ENCODE data around the gene ADAMTS9. TPM values are rescaled to one million over a fixed set of nuclear protein-coding genes. Genes with fewer than 3 reads are reported as not detected.

The ADAMTS9 gene
- total RNA-seq, 1 experiment from 2014 or later = not detected

- DNase-seq (ENCODE audit: low spot score) = no peak
- in situ Hi-C loops (cut with HindIII; ENCODE audit: low sequenced_read_pairs) = no loop called here
These were observed 567 bp downstream of the ADAMTS9 start for GRCh38 chr3:64687086-64687780.

- no peak for DNase-seq (ENCODE audit: low spot score)
- in situ Hi-C loops (cut with HindIII; ENCODE audit: low sequenced_read_pairs) = no loop called here
These were observed 1.3 kb downstream of the ADAMTS9 start for GRCh38 chr3:64686446-64686908.

- DNase-seq (ENCODE audit: low spot score) = peak; percentile 23
- in situ Hi-C loops (cut with HindIII; ENCODE audit: low sequenced_read_pairs) = no loop called here
These were observed 1.9 kb downstream of the ADAMTS9 start for GRCh38 chr3:64685800-64686445.

- in situ Hi-C loops (cut with HindIII; ENCODE audit: low sequenced_read_pairs) = no loop called here
- no peak for DNase-seq (ENCODE audit: low spot score)
These were observed 2.4 kb downstream of the ADAMTS9 start for GRCh38 chr3:64685331-64685799.

- no peak for DNase-seq (ENCODE audit: low spot score)
- in situ Hi-C loops (cut with HindIII; ENCODE audit: low sequenced_read_pairs) = no loop called here
These were observed 3.0 kb downstream of the ADAMTS9 start for GRCh38 chr3:64684715-64685261.

- DNase-seq (ENCODE audit: low spot score) = no peak
- in situ Hi-C loops (cut with HindIII; ENCODE audit: low sequenced_read_pairs) = no loop called here
These were observed 6.0 kb downstream of the ADAMTS9 start for GRCh38 chr3:64681827-64682226.

- DNase-seq (ENCODE audit: low spot score) = no peak
- in situ Hi-C loops (cut with HindIII; ENCODE audit: low sequenced_read_pairs) = no loop called here
These were observed 6.8 kb downstream of the ADAMTS9 start for GRCh38 chr3:64681015-64681414.

GRCh38 chr3:64680334-64680733, 7.5 kb downstream of the ADAMTS9 start:
- in situ Hi-C loops (cut with HindIII; ENCODE audit: low sequenced_read_pairs) = no loop called here
- no peak for DNase-seq (ENCODE audit: low spot score)

- DNase-seq (ENCODE audit: low spot score) = no peak
- in situ Hi-C loops (cut with HindIII; ENCODE audit: low sequenced_read_pairs) = no loop called here
These were observed 9.7 kb downstream of the ADAMTS9 start for GRCh38 chr3:64677961-64678716.

GRCh38 chr3:64676831-64677230, 11.0 kb downstream of the ADAMTS9 start:
- DNase-seq (ENCODE audit: low spot score) = no peak
- in situ Hi-C loops (cut with HindIII; ENCODE audit: low sequenced_read_pairs) = no loop called here

- DNase-seq (ENCODE audit: low spot score) = no peak
- in situ Hi-C loops (cut with HindIII; ENCODE audit: low sequenced_read_pairs) = no loop called here
These were observed 12.0 kb downstream of the ADAMTS9 start for GRCh38 chr3:64675687-64676247.

- in situ Hi-C loops (cut with HindIII; ENCODE audit: low sequenced_read_pairs) = no loop called here
- no peak for DNase-seq (ENCODE audit: low spot score)
These were observed 13.2 kb downstream of the ADAMTS9 start for GRCh38 chr3:64674591-64675076.

GRCh38 chr3:64673159-64673715, 14.6 kb downstream of the ADAMTS9 start:
- in situ Hi-C loops (cut with HindIII; ENCODE audit: low sequenced_read_pairs) = no loop called here
- DNase-seq (ENCODE audit: low spot score) = no peak

- DNase-seq (ENCODE audit: low spot score) = no peak
- in situ Hi-C loops (cut with HindIII; ENCODE audit: low sequenced_read_pairs) = no loop called here
These were observed 19.0 kb downstream of the ADAMTS9 start for GRCh38 chr3:64668582-64669510.

GRCh38 chr3:64667887-64668581, 19.8 kb downstream of the ADAMTS9 start:
- in situ Hi-C loops (cut with HindIII; ENCODE audit: low sequenced_read_pairs) = no loop called here
- no peak for DNase-seq (ENCODE audit: low spot score)

- in situ Hi-C loops (cut with HindIII; ENCODE audit: low sequenced_read_pairs) = no loop called here
- no peak for DNase-seq (ENCODE audit: low spot score)
These were observed 20.7 kb downstream of the ADAMTS9 start for GRCh38 chr3:64667138-64667537.

GRCh38 chr3:64666171-64666588, 21.6 kb downstream of the ADAMTS9 start:
- DNase-seq (ENCODE audit: low spot score) = no peak
- in situ Hi-C loops (cut with HindIII; ENCODE audit: low sequenced_read_pairs) = no loop called here
